Umbilical cord (tissue), 2 donors: ENCODE results near the gene PSMG3. TPM values are rescaled to one million over a fixed set of nuclear protein-coding genes. Genes with fewer than 3 reads are reported as not detected.
"Not testable (repeated sequence)": the region's sequence is repeated elsewhere in the genome, so short reads cannot be mapped to it uniquely, and the experiment has no call there.

ENCODE experiments used
- DNase-seq: peaks from one replicate; pipeline ENCODE4 v3.0.0-alpha.2; 2015; ENCODE audit warnings: low spot score
- total RNA-seq: library from RNA; depleted of rRNA; stranded (reverse); fragments of >200 nt; gene quantifications from one replicate; pipeline ENCODE4 v1.2.3, GENCODE V29; 2014; ENCODE audit warnings: low replicate concordance; ENCODE audit not compliant: insufficient read depth

Gene PSMG3
- total RNA-seq, 1 donor from 2014 or later = 11.8 TPM

DNA sequence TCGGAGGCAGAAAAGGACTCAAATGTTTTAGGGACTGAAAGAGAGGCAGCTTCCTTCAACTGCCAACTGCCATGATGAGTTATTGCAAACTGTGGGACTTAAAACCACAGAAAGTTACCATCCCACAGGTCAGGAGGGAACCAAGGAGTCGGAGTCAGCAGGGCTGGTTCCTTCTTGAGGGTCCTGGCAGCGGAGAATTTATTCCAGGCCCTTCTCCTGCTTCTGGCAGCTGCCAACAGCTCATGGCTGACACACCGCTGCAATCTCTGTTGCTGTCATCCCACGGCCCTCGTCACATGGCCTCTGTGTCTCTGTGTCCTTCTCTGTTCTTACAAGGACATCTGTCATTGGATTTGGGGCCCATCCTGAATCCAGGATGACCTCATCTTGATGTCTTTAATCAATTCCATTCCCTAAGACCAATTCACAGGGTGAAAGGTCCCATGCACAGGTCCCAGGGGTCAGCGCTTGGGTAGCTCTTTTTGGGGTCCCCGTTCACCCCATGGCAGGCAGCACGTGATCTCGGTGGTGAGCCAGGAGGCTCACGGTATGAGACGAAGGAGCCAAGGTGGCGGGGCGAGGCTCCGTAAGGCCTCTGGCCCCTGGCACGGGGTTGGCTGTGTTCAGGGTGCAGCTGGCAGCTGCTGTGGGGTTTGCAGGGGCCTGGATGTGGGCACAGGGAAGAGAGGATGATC is 27.4 kb upstream of the PSMG3 start:
- no peak for DNase-seq

DNA sequence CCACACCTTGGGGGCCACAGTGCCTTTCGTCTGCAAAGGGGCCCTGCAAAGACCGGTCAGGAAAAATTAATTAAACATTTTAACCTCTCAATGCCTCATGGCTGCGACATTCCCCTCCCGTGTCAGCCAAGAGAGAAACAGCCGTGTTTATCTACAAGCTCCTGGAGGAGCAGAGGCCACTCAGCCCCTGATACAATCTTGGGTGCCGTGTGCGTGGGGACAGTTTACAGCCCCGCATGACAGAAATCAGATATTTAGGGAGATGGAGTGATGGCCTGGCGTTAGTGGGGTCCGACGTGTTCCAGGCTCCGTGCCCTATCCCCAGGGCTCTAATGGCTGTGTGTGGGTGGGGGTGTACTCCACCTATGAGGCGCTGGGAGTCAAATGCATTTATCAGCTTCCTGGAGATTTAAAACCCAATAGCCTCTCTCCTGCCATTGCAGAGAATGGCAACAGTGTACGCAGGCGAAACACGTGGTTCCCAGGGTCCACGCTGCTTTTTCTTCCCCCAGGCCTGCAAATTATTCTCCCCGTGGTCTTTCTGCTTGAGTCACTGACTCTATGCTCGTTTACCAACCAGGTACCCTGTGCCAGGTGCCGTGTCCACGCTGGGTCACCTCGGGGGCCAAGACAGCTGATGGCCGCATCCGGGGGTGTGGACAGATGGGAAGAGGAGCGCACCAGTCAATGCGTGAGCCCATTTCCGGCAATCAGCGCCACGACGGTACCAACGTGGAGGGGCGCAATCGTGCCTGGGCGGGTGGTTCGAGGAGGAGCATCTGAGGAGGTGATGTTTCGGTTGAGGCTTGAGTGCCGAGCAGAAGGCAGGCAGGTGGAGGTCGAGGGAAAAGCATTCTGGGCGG is 26.6 kb upstream of the PSMG3 start:
- no peak for DNase-seq

DNA sequence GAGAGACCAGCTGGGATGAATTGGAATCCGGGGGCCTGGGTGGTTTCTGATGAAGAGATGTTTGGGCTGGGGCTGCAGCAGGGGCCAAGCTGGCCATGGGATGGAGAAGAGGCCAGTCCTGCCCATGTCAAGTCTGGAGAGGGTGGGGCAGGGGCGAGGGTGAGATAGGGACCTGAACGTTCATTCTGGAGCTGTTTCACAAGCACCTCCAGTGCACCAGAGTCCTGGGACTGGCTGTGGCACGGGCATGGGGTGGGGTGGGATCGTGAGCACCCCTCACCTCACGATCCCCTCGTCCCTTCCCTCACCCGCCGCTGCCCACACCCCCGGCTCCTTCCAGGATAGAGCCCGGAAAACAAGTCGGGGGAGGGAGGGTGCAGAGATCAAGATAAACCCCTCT is 25.8 kb upstream of the PSMG3 start:
- DNase-seq = no peak

DNA sequence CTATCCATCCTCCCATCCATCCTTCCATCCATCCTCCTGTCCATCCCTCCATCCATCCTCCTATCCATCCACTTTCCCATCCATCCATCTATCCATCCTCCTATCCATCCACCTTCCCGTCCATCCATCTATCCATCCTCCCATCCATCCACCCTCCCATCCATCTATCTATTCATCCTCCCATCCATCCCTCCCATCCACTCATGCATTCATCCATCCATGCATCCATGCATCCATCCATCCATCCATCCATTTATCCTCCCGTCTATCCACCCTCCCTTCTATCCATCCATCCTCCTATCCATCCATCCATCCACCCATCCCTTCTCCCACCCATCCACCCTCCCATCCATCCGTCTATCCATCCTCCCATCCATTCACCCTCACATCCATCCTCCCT is 25.2 kb upstream of the PSMG3 start:
- no peak for DNase-seq

DNA sequence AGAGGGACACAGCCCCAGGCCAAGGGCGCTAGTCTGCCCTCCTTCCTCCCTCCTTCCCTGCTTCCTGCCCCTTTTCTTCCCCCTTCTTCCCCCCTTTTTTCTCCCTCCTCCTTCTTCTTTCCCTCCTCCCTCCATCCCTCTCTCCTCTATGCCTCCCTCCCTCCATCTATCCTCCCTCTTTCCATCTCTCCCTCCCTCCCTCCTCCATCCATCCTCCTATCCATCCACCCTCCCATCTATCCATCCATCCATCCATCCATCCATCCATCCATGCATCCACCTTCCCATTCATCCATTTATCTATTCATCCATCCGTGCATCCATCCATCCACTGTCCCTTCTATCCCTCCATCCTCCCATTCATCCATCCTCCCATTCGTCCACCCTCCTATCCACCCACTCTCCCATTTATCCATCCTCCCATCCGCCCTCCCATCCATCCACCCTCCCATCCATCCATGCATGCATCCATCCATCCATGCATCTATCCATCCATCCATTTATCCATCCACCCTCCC is 24.1 kb upstream of the PSMG3 start:
- no peak for DNase-seq

DNA sequence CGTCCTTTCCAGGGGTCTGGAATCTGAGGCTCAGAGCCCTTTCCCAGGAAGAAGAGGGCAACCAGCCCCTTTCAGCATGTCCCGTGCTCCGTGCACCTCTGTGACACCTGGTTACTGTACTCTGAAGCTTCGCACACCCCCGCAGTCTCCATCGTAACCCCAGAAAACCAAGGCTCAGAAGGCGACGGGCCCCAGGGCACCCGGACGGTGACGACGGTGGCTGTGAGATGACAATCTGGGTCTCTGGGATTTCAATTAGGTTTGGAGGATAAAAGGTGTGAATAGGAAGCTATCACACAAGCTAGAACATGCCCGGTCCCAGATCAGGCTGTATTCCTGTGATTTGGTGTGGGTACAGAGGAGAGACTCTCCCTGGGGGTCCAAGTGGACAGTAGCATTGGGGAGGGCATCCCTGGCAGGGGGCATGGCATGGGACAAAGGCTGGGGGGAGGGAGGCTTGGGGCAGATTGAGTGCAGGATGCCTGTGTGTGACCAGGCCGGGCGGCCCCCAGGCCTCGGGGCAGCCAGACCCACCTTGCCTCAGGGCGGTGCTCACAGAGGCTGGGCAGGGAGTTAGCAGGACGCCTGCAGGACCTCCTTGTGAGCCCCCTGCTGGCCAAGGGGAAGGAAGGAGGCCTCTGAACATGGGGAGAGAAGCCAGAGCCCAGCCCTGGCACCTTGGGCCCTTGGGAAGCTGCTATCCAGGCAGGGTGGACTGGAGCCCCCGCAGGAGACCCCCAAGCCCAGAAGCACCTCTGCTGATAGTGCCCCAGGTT is 23.4 kb upstream of the PSMG3 start:
- no peak for DNase-seq

DNA sequence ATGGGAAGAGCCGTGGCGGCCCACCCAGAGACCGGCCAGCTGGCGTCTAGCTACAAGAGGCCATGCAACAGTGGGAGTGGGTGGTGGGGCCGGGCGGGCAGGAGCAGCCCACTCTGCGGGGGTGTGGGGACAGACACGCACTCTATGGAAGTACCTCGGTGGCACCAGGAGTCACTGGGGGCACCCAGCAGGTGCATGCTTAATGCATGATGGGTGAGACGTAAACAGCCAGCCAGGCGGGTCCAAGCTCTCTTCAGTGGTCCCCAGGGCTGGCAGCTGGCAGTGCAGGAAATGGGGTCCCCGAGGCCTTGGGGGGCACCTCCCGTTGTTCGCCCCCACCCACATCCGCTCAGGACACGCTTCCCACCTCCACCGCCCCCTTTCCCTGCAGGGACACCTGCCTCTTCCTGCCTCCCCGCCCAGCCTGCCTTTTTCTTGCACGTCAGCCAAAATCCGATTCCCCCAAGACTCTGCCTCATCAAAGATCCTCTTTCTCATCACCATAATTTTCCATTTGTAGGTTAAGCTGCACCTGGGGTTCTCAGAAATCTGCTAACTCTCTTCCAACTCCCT is 22.6 kb upstream of the PSMG3 start:
- no peak for DNase-seq

DNA sequence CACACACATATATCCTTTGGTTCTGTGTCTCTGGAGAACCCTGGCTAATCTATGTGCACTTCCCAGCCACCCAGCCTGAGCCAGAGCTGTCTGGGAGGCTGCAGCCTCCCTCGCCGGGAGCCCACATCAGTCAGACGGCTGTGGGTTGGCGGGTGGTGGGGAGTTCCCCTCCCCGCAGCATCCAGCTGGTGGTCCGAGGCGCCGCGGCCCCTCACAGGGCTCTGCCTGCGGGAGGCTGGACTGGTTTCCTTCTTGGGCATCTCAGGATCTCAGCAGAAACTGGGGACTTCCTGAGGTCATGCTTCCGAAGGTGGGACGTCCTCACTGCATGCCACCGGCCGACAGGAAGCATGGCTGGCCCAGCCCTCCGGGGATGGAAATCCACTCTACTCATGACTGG is 22.0 kb upstream of the PSMG3 start:
- no peak for DNase-seq

DNA sequence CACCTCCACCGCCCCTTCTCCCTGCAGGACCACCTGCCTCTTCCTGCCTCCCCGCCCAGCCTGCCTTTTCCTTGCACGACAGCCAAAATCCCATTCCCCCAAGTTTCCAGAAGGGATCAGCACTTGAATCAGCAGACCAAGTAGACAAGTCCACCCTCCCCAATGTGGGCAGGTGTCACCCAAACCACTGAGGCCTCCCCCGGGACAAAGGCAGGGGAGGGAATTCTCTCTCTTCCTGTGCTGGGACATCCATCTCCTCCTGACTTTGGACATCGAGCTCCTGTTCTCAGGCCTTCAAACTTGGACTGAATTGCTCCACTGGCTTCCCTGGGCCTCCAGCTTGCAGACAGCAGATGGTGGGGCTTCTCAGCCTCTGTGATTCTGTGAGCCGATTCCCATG is 21.6 kb upstream of the PSMG3 start:
- no peak for DNase-seq

DNA sequence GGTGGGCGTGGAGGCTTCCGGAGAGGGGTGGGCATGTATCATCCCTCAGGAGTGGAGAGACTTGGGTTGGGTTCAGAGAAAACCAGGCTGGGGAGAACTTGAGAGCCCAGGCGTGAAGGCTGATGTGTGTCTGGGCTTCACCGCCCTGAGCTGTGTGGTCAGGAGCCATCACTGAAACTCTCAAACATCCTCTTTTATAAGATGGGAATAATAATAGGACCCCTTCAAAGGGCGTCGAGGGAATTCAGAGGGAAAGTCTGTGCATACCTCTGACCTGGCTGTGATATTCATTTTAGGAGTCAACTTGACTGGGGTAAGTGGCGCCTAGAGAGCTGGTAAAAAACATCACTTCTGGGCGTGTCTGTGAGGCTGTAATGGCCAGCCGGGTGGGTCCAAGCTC is 21.1 kb upstream of the PSMG3 start:
- no peak for DNase-seq

DNA sequence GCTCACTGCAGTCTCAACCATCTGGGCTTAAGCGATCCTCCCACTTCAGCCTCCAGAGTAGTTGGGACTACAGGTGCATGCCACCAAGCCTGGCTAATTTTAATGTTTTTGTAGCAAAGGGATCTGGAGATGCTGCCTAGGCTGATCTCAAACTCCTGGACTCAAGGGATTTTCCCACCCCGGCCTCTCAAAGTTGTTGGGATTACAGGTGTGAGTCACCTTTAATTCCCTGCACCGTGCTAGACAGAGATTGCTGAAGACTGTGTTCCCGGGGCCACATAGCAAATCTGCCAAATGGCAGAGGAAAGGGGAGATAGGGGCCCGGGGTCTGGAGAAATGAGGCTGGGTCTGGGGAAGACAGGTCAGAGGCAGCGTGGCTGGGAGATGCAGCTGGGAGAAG is 20.6 kb upstream of the PSMG3 start:
- no peak for DNase-seq

DNA sequence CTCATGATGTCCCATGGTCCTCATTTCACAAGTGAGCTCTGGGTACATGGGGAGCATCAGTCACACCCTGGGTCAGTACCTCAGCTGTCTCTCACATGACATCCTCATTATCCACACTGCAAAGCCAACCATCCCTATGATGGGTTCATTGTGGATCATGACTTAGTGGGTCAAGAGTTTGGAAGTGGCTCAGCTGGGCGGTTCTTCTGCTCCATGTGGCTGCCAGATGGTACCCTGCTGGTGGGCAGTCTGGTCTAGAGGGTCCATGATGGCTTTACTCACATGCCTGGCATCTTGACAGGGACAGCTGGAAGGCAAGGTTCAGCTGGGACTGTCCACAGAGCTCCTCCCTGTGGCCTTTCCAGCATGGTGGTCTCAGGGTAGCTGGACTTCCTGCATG is 19.1 kb upstream of the PSMG3 start:
- DNase-seq = no peak

DNA sequence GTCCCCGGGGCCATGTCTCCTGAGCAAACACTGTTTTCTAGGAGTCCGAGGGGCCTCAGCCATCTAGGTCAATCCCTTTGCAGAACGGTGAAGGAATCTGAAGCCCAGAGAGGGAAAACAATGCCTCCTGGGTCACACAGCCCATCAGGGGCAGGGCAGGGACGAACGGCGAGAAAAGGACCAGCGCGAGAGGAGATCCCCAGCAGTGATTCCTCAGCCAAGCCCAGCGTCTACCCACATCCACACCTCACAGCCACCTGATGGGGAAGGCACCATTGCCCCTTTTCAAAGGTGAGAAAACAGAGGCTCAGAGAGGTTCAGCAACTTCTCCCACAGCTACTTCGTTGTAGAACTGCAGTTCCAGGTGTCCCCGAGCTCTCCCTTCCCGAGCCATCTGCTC is 17.9 kb upstream of the PSMG3 start:
- no peak for DNase-seq

DNA sequence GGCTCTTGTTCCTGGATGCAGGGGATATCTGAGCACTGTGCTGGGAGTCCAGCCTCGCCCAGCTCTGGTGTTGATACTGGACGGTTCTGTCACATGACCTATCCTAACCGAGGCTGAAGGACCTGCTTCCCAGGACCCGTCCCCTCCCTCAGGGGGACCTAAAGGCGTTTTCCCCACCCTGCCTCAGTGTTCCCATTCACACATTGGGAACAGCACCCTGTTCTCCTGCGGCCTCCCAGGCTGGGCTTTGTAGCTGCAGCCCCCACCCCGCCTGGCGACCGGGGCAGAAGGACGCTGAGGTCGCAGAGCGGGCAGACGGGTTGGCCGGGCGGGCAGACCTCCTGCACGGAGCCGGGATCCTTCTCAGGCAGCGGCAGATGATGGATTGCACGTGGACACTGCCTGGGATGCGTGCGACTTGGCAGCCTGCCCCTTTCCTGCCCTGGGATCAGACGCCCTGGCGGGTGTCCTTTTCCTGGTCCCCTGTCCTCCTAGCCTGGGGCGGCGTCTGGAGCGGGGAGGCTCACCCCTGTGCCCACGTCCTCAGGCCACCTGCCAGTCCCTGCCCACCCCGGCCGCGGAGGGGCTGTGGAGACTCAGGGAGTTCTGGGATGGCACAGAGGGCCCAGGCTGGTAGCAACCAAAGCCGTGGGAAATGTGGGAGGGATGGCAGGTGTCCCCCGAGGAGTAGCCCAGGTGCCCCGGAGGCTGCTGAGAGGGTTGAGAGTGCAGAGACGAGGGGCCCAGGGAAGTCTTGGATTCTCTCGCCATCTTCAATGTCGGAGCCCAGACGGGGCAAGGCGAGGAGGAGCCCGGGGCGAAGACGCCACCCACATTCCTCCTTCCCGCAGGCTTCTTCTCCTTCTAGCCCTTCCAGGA is 17.2 kb upstream of the PSMG3 start:
- DNase-seq = no peak

DNA sequence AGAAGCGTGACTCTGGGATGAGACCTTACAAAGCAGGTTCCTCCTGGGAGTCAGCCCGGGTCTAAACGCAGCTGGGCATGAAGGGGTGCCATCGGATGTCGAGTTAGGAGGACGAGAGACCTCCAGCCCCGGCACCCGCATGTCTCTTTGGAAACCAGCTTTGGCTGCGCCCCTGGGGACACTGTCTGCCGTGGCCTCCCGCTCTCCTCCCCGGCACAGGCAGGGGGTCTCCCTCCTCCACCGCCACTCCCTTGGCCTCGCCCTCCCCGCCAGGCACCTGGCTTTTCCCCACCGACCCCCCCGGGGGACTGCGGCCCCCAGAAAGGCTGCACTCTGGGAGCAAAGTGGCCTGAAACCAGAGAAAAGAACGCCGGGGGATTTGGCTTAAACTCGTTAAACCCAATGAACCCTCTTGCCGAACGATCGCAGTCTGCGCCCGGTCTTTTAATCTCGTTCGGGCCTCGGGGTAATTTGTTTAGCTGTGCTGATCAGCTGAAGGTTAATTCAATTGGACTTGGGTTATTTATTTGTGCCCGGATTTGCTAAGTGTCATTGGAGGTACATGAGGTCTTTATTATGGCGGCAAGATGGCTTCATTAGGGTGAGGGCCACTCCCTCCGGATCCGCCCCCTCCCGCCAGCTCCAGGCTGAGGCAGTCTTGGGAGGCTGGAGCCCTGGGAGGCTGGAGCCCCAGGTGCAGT is 16.4 kb upstream of the PSMG3 start:
- no peak for DNase-seq

DNA sequence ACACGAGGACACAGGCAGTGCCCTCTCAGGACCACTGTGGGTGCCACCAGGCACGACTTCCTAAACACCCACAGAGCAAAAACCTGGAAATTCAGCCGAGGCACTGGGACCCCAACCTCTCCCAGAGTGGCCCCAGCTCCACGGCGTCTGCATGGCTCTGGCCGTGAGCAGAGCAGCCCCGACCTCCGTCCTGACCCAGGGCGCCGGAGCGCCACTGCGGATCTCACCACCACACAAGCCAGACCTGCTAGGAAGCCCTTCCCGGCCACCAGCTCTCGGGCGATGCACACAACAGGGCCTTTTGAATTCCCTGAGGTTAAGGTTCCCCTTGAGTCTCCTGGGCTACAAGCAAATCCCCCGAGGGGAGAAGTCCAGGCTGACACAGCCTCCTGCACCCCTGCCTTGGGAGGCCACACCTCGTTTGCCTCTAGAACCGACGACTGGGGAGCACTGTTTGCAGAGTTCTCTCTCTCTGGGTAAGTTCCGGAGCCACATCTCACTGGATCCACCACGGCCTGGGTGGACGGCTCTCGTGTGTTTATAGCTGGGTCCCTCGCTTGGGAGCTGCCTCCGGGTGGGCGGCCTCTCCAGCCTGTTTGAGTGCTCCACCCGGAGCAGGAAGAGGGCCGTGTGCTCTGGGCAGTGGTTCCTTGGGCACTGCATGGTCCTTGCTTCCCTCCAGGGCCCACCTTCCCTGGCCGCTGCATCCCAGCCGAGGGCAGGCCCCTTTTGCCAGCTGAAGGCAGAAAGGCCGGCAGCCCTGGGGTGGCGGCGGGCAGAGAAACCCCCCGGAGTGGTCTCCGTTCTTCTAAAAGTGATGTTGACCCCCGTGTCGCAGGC is 15.5 kb upstream of the PSMG3 start:
- DNase-seq = no peak

DNA sequence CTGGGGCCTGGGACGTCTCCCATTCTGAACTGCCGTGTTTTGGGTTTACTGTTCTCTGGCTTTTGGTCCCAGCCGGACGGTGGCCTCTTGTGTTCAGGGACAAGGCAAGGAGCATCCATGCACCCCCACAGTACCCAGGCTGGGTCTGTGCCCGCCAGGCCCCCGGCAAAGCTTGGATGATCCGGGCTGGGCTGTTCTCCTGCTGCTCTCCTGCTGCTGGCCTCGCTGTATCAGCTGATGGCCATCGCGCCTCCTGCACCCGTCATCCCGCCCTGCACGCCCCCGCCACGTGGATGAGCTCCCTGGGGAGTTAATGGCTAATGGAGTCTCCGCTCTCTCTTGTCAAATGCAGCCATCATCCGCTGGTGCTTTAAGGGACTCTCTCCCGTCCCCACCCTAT is 14.9 kb upstream of the PSMG3 start:
- no peak for DNase-seq

DNA sequence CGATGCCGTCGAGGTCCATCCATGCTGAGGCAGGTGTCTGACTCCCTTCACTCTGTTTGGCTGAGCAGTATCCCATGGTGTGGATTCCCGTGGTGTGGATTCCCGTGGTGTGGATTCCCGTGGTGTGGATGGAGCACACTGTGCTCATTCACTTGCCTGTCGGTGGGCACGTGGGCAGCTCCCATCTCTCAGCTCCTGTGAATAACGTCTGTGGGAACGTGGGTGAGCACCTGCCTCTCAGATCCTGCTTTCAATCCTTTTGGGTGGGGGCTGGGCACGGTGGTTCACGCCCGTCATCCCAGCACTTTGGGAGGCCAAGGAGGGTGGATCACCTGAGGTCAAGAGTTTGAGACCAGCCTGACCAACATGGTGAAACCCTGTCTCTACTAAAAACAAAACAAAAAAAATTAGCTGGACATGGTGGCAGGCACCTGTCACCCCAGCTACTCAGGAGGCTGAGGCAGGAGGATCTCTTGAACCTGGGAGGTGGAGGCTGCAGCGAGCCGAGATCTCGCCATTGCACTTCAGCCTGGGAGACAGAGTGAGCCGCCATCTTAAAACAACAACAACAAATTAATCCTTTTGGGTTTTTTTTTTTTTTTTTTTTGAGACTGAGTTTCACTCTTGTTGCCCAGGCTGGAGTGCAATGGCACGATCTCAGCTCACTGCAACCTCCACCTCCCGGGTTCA is 13.6 kb upstream of the PSMG3 start:
- DNase-seq = not testable (repeated sequence)
